Sigmoid colon (tissue), 4 donors: ENCODE results near the gene CASP12.

Experiments used
- EP300 ChIP-seq, 4 donors: sonication (generic); formaldehyde crosslinking; IDR thresholded peaks; one replicate each; pipeline ENCODE4 v1.6.1; 2017; ENCODE audit warnings: antibody characterized with exemption in 4 of 4
- POLR2A ChIP-seq, 2 donors: fragments of 450-650 bp; IDR thresholded peaks; one replicate each; pipeline ENCODE4 v1.6.1; 2016; ENCODE audit warnings: antibody characterized with exemption in 2 of 2, mild to moderate bottlenecking in 2 of 2, moderate library complexity in 2 of 2
- POLR2AphosphoS5 ChIP-seq, 4 donors: sonication (generic); formaldehyde crosslinking; IDR thresholded peaks; one replicate each; pipeline ENCODE4 v1.6.1; 2017; ENCODE audit warnings: antibody characterized with exemption in 4 of 4
- TF ChIP-seq, protein P1 (sequence below), 4 experiments: fragments of 450-650 bp in 3 of 4; fragments of 200-600 bp in 1 of 4; IDR thresholded peaks; one replicate each; pipeline ENCODE4 v1.5.1; 2016 to 2019; ENCODE audit warnings: antibody characterized with exemption in 4 of 4, mild to moderate bottlenecking in 3 of 4, moderate library complexity in 2 of 4

DNA sequence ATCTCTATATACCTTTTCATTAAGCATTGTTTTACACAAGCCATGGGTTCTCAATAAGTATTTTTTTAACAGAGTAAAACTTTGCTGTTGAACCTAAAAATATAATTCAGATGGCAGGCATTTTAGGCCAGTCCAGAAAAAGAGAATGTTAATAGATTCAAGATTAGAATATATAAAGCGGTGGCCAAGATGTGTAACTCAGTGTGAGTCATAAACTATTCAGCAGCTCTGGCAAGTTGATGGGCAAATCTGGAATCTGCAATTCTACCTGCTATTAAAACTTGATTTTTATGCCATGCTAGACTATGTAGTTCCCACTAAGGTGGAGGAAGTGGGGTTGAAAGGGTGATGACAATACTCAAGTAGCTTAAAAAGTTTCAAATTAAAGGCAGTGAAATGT is 45.4 kb downstream of the CASP12 start:
- TF ChIP-seq, protein P1, sequence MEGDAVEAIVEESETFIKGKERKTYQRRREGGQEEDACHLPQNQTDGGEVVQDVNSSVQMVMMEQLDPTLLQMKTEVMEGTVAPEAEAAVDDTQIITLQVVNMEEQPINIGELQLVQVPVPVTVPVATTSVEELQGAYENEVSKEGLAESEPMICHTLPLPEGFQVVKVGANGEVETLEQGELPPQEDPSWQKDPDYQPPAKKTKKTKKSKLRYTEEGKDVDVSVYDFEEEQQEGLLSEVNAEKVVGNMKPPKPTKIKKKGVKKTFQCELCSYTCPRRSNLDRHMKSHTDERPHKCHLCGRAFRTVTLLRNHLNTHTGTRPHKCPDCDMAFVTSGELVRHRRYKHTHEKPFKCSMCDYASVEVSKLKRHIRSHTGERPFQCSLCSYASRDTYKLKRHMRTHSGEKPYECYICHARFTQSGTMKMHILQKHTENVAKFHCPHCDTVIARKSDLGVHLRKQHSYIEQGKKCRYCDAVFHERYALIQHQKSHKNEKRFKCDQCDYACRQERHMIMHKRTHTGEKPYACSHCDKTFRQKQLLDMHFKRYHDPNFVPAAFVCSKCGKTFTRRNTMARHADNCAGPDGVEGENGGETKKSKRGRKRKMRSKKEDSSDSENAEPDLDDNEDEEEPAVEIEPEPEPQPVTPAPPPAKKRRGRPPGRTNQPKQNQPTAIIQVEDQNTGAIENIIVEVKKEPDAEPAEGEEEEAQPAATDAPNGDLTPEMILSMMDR (IDR thresholded peaks at IDR 0.05), result no peak
- TF ChIP-seq POLR2A (IDR thresholded peaks at IDR 0.05), result no peak
- TF ChIP-seq EP300 (IDR thresholded peaks at IDR 0.05), result no peak
- TF ChIP-seq POLR2AphosphoS5 (IDR thresholded peaks at IDR 0.05), result no peak
